HG02943 (cell line): ENCODE measurements around the gene NDFIP1.
A peak's percentile ranks its signal among the peaks of the same experiment; 100 is the strongest.
"Not testable (repeated sequence)": the region's sequence is repeated elsewhere in the genome, so short reads cannot be mapped to it uniquely, and the experiment has no call there.

ENCODE experiments used
- ATAC-seq: cut with Tn5 transposase; IDR thresholded peaks from one replicate; pipeline ENCODE4 v1.9.1; 2021; ENCODE audit warnings: mild to moderate bottlenecking, low read depth, moderate library complexity; ENCODE audit not compliant: unreplicated experiment

Gene NDFIP1, protein sequence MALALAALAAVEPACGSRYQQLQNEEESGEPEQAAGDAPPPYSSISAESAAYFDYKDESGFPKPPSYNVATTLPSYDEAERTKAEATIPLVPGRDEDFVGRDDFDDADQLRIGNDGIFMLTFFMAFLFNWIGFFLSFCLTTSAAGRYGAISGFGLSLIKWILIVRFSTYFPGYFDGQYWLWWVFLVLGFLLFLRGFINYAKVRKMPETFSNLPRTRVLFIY

DNA sequence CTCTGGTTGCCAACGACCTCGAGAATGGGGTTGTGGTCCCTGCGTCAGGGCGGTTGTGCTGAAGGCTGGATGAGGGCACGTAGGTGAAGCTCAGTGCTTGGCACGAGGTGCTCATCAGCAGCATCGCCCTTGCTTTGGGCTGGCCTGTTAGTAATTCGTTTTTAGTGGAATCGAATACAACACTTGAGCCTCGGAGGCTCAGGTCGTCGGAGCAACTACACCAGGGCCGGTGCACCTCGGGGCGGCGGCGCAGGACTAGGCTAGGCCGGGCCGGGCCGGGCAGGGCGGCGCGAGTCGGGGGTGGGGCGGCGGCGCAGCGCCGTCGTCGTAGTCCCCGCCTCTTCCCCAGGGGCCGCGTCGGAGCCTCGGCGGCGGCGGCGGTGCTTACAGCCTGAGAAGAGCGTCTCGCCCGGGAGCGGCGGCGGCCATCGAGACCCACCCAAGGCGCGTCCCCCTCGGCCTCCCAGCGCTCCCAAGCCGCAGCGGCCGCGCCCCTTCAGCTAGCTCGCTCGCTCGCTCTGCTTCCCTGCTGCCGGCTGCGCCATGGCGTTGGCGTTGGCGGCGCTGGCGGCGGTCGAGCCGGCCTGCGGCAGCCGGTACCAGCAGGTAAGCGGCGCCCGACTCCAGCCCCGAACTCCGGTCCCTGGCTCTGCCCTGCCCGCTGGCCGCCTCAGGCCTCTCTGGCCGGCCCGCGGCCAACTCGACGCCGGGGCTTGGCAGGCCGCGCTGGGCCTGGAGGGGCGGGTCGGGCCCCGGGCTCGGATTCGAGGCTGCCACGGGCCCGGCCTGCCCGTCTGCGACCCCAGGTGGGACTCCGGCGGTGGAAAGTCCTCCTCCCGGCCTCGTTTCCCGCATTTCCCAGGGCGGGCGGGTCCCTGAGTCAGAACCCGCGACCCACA is at the start of gene NDFIP1:
TSS of gene NDFIP1 (plus strand) at position 348 of the 899 bp plus-strand sequence. CDS start at position 544, 196 bp downstream.
- peak; percentile 96 for ATAC-seq

DNA sequence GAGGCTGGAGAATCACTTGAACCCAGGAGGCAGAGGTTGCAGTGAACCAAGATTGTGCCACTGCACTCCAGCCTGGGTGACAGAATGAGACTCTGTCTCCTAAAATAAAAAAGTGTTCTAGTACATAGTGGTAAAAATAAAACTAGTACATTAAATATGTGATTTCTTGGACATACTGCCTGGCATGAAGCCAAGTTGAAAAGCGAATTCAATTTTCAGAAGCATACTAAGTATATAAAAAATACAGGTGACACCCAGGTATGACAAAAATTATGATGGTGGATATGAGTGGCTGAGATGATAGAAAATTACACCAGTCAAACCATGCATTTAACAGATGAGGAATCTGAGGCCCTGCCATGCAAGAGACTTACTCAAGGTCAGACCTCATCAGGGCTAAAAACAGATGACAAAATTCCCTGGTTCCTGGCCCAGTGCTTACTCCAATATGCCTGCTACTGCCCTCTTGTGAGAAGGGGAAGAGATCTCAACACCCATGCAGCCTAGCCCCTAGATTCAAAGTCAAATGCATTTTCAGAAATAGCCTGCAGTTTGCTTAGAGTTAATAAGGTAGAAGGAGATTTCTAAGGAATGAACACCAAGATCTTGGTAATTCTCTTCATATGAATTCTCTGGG is 49.2 kb upstream of the NDFIP1 start:
- no peak for ATAC-seq

DNA sequence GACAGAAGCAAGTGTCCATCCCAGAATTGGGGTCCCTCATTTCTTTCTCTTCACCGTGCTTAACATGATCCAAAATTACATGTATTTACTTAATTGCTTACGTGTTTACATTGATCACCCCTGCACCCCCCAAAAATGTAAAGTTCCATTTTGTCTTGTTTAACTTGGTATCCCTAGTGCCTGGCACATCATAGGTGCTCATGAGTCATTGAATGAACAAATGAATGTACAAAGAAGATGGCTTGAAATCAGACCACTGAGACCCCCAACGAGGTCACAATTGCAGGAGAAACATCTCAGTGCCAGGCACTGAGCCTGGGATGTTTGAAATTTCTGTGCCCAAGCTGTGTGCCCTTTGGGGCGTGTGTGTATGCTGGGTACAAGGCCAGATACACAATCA is 45.2 kb upstream of the NDFIP1 start:
- no peak for ATAC-seq

DNA sequence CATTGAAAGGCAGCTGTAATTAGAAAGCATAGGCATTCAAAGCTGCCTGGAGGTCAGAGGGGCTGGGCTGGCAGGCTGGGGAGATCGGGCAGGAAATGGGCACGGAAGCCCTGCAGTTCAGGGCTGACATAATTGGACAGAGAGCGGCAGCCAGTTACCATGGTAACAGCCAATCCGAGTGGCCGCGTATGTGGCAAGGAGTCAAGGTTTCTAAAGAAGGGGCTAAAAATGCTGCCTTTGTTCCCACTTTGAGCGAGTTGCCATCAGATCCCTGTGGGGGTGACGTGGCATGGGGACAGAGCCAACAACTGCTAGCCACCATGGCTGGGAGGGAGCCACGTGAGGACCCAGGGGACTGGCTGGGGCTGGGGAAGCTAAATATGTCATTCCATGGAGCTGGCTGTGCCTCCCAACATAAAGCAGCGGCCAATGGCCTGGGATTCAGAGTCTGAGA is 44.7 kb upstream of the NDFIP1 start:
- ATAC-seq, result no peak

DNA sequence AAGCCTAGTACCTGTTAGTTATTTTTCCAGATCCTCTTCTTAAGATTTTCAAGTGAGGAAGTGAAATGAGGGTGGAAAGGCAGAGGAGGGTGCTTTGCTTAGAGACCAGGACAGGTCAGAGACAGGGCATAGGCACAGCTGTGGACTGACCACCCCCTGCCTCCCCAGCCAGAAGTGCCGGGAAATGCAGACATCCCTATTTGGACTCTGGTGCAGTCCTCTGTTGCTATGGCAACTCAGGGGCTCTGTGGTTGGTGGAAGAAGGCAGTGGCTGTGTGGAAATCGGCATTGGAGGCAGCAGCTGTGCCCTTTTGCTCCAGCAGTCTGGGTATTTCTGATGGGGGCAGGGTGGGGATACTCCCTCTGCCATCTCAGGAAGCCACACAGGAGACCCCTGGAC is 43.3 kb upstream of the NDFIP1 start:
- ATAC-seq, result no peak

DNA sequence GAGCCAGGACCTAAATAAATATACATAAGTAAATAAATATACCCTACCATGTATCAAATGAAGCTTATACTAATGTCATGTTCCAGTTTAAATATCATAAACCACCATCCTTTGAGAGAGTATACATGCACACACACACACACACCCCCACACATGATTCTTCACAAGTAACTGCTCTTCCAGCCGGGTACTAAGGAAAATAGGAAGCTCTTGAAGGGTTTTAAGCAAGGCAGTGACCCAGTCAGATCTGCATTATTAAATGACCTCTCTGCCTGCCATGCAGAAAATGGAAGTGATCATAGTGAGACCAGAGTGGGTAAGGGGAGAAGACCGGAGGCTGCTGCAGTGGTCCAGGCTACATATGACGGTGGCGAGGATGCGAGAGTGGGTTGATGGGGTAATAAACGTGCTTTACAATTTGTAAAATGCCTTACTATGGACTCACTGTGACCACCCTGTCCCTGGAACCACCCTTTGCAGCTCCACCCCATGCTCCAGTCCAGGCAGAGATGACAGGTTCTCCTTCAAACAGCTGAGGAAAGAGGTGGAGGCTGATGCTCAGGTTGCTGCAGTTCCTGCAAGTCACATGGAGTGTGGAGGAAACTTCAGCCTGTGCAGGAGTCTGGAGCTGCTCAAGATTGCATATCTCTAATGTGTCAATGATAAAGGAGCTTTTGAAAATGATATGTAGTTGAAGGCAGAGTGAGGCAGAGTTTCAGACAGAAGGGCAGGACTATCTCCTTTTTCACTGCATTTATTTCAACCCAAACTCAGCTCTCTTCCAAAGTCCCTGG is 38.8 kb upstream of the NDFIP1 start:
- no peak for ATAC-seq

DNA sequence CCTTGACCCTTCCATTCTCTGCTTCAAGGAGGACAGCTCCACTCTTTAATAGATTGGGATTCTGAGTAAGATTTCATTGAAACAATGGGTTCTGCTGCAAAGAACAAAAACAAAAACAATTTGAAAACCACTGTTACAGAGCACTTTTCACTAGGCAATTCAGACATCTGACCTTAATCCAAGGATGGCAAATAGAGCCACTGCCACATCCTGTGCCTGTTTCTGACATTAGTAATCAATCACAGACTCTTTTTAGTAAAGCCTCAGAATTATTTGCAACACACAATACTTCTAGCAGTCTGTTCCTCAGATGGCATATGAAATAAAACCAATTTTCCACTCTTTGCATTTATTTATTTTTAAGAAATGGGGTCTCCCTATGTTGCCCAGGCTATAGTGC is 37.8 kb upstream of the NDFIP1 start:
- ATAC-seq, result no peak

DNA sequence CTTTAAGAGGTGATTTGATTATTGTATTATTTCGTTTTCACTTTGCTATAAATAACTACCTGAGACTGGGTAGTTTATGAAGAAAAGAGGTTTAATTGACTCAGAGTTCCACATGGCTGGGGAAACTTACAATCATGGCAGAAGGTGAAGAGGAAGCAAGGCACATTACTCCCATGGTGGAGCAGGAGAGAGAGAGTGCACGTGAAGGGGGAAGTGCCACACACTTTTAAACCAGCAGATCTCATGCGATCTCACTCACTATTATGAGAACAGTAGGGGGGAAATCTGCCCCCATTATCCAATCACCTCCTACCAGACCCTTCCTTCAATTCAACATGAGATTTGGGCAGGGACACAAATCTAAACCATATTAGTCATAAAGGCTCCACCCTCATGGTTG is 36.1 kb upstream of the NDFIP1 start:
- ATAC-seq, result no peak

DNA sequence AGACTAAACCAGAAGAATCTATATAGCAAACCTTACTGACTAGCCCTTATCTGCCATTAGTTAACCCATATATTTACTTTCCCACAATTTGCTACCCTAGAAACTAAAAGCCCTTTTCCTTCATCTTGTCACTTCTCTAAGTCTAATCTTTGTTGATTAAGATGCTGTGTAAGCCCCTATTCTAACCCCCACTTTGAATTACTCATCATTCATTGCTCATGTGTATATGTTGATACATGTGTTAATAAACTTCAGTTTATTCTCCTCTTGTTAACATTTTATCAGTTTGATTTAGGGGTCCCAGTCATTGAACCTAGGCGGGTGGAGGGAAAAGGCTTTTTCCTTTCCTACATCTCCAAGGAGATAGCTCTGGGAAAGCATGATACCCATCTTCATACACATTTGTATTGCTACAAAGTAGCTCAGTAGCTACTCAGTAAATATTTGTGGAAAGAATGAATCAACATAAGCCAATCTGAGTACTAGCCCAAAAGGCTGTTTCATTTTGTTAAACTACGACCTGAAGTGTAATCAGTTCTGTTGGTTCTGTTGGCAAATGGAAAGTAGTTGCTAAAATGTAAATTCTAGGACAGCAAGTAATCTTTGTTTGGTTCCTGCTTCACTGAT is 35.1 kb upstream of the NDFIP1 start:
- no peak for ATAC-seq

DNA sequence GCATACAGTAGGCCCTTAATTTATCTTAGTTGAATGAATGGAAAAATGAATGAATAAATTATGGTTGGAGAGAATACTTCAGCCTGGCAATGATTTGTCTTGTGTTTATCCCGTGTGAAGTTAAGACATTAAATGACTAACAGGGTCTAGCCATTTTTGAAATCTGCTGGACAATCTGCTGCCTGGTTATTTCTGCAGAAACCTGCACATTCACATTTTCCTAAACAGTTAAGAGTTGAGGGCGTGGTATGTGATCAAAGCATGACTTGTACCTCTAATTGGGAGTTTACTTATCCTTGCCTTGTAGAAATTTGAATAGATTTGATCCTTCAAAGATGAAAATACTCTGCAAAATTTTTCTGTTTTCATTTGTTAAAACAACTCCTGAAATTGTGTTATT is 34.6 kb upstream of the NDFIP1 start:
- ATAC-seq, result no peak

DNA sequence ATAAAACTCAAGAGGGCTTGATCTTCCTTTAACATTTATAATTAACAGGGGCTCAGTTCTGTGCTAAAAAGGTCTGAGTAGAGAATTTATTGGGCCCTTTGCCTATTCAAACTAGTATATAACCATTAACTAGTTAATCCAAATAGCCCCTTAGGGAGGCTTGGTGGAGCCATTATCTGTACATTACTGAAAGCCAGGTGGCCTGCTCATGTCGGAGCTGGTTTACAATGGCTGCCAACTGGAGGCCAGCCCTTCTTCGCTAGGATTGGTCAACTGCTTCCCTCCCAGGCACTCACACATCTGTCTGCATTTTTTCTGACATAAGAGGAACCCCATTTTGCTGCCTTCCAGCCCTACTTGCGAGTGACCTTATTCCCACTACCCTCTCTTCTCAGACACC is 30.4 kb upstream of the NDFIP1 start:
- no peak for ATAC-seq

DNA sequence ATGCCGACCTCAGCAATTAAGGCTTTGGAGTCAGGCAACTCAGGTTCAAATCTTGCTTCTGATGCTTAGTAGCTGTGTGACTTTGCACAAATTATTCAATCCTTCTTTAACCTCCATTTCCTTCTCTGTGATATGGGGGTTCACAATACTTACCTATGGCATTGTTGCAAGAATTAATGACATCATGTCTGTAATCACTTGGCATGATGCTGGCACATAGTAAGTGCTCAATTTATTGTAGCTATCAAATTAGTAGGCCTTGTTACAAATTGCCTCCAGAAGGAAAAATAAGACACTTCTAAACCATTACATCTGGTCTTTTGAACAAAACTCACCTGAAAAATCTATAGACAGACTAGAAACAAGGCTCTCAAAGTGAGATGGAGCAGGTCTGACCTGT is 29.9 kb upstream of the NDFIP1 start:
- no peak for ATAC-seq

DNA sequence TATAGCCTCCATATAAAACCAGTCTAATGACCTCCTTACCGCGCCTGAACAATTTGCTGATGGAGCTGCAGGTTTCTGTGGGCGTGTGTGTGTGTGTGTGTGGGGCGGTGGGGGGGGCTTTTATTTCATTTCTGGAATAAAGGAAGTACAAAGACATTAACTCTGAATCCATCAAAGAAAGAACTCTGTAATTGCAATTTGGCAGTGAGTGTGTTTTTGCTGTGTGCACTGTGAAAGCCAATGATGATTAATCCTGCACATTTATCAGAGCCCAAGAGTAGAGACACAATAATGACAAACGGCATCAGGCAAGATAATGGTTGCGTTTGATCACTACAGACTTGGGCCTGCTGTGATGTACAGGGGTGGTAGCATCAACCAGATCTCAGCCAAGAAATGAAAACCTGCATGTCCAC is 29.3 kb upstream of the NDFIP1 start:
- no peak for ATAC-seq

DNA sequence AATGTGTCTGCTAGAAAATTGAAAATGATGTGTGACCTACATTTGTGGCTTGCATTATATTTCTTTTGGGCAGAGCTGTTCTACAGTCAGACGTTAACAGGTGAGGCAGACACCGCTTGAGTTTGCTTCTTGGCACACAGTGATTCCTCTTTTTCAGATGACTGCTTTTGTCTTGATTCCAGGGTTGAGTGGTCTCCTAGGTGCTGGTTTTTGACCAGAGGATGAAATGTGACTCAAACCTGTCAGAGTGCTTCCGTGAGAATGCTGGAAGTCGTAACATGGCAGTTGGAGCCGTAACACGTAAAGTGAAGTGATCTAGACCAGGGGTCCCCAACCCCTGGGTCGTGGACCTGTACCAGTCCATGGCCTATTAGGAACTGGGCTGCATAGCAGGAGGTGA is 28.3 kb upstream of the NDFIP1 start:
- no peak for ATAC-seq

DNA sequence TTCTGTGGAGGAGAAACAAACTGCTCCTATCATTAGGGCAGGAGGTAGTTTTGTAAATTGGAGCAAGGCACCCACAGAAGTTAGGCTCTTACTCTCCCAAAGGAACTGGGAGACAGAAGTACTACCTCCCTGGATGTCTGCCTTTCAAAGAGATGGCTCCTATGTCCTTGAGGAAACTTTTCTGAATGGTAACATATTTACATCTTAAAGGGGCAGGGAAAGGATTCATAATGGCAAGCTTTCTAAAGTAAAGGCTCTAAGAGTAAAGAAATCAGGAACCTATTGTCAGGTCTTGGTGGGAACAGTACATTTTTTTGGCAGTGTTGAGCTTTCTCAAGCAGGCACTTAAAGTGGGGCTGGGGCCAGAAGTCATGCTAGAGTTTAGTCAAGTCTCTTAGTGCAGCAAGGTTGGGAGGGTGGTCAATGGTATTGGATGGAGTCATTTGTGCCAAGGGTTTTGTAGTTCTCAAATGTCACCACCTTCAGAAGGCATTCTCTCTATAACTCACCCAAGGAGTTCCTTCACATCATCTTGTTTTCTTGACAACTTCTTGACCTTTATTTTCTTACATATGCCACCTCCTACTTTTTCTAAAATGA is 26.3 kb upstream of the NDFIP1 start:
- ATAC-seq, result no peak

DNA sequence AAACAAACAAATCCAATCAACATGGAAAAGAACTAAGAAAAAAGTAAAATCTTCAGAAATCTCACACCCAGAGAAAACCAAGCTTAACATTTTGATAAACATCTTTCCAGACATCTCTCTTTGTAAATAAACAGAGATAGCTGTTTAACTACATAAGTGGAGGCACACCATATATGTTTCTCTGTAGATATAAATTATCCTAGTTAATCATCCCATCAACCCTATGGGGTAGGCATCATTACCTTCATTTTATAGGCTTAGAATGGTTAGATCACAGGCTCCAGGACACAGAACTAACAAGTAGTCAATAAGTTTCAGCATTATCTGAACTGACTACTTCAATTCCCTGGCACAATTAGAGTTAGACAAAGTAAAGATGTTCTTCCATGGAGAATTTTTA is 22.4 kb upstream of the NDFIP1 start:
- no peak for ATAC-seq

DNA sequence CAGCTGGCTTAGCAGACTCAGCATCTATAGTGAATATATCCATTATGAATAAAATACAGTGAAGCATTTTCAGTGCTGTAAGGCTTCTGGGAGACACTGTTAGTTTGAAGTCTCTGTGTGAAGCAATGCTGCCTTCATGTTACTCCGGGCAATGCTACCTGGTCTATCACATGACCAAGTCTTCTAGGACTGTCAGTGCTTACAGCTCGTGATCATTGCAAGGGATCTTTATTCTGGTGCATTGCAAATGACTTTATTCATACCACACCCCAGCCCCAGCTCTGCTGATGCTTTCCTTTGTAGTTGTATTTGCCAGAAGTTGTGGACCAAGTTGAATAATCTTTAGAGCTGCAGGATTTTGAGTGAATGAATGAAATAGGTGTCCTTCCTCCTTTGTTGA is 21.9 kb upstream of the NDFIP1 start:
- ATAC-seq, result no peak

DNA sequence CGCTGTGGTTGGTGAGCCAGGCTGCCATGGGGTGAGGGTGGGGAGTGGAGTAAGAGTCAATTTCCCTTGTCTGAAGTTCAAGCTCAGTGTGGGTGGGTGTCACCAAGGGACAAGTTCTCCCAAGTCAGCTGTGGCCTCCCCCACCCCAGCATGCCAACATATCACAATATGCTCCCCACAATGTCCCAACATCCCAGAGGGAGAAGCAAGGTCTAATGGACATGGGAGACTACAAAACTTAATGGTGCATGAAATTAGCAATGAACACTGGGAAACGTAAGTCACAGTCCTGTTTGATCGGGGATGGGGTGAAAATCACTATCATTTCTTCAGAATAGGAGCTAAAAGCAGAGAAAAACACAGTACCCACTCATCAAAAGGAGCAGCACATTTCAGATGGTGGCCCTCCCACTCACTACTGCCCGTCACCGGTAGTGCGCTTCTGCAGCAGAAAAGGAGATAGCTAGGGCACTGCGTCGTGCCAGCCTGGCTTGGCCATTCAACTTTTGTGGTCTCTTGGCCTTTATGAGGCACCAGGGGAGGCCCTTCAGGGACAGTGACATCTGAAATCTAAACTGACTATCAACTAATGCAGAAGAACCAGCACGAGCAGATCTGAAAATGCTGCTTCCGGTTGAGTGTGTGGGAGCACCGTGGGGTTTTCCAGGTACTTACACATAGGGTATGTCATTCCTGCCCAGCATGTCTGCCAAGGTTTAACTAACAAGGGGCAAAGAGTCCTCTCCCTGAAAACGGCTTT is 20.5 kb upstream of the NDFIP1 start:
- ATAC-seq, result no peak

DNA sequence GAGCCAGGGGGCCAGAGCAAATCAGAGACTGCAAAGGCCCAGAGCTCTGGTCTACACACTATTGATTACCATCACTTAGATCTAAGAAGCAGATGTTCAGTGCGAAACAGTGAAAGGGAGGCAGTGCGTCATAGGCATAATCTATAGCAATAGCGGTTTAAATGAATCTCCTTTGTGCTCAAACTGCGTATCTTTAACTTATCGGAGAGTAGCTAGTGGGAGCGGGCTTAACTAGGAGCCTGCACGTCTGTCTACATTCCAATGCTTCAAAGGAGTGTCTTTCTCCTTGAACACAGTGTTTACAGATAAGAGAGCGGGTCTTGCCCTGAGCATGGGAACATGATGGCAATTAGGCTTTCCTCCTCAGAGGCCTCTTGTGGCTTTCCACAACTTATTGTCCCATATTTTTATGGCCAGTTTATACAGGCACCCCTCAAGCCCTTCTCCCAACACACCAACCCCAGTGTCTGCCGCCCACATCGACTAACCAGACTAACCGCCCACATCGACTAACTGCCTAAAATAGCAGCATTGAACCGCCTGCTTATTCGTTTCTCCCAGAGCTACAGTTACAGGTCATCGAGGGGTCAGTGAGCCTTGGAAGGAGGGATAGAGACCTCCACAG is 19.6 kb upstream of the NDFIP1 start:
- not testable (repeated sequence) for ATAC-seq
